Measurements from ENCODE around the gene FLT3LG.
A peak's percentile ranks its signal among the peaks of the same experiment; 100 is the strongest.

FLT3LG gene

DNA sequence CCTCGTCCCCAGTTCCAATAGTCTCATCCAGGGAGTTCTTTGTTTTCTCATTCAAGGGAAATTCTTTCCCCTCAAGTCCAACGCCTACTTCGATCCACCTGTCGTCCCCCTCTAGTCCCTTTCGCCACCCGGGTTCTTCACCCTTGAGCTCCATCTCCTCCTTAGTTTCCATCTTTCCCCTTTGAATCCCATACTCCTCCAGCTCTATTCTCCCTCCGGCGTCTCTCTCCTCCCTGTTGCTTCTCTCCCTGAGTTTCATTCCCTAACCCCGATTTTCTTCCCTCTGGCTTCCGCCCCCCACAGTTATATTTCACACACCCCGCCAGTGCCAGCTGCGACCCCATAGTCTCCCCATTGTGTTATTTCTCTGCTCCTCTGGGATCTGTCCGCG is 32.1 kb upstream of the FLT3LG start:
- no peak overlapping the region for H3K27ac ChIP-seq (ENCODE audit: low read length)

DNA sequence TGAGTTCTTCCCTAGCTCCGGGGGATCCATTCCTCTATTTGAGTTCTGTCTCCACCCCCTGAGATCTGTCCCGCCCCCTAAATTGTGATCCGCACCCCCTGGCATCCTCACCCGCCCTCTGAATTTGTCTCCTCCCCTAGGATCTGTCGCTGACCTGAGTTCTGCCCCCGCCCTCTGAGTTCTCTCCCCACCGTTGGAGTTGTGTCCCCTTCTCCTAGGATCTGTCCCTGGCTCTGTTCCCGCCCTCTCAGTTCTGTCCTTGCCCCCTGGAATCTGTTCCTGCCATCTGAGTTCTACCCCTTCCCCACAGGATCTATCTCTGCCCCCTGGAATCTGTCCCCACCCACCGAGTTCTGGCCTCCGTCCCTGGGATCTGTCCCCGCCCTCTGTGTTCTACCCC is 31.7 kb upstream of the FLT3LG start:
- H4K20me1 ChIP-seq (ENCODE audit: insufficient read depth, low read length): no peaks in the 10 kb centered on the region
- peak overlapping the region; percentile 82 for H3K4me3 ChIP-seq (ENCODE audit: low read length)
- H3K27me3 ChIP-seq (ENCODE audit: low read depth, low read length): peaks cover 43% of the 10 kb centered on the region
- H3K9me3 ChIP-seq (ENCODE audit: insufficient read depth, low read length): no peaks in the 10 kb centered on the region
- peaks cover 11% of the 10 kb centered on the region for H3K36me3 ChIP-seq (replicated peaks; ENCODE audit: low read depth, low read length)
- H3K79me2 ChIP-seq (ENCODE audit: low read length): no peaks in the 10 kb centered on the region
- no peak overlapping the region for H3K27ac ChIP-seq (ENCODE audit: low read length)
- peak overlapping the region; percentile 74 for H3K4me2 ChIP-seq (ENCODE audit: low read length)
- H3K4me1 ChIP-seq (ENCODE audit: low read length): peaks cover 4% of the 10 kb centered on the region; the same call in 1 of the 2 replicates
- H3K9ac ChIP-seq (ENCODE audit: low read length): peak overlapping the region; percentile 66; the same call in 1 of the 2 replicates
- TF ChIP-seq, protein P1, sequence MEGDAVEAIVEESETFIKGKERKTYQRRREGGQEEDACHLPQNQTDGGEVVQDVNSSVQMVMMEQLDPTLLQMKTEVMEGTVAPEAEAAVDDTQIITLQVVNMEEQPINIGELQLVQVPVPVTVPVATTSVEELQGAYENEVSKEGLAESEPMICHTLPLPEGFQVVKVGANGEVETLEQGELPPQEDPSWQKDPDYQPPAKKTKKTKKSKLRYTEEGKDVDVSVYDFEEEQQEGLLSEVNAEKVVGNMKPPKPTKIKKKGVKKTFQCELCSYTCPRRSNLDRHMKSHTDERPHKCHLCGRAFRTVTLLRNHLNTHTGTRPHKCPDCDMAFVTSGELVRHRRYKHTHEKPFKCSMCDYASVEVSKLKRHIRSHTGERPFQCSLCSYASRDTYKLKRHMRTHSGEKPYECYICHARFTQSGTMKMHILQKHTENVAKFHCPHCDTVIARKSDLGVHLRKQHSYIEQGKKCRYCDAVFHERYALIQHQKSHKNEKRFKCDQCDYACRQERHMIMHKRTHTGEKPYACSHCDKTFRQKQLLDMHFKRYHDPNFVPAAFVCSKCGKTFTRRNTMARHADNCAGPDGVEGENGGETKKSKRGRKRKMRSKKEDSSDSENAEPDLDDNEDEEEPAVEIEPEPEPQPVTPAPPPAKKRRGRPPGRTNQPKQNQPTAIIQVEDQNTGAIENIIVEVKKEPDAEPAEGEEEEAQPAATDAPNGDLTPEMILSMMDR (IDR thresholded peaks at IDR 0.05; ENCODE audit: low read depth, low read length): no peak
- no peak for TF ChIP-seq EZH2phosphoT487 (IDR thresholded peaks at IDR 0.05; ENCODE audit: low read depth)
- no peak overlapping the region for H2AFZ ChIP-seq (ENCODE audit: low read depth, low read length)

More for the DNA sequence above, 32.1 kb upstream of the FLT3LG start:
- H3K9ac ChIP-seq (ENCODE audit: low read length): no peak overlapping the region
- peaks cover 7% of the 10 kb centered on the region for H3K36me3 ChIP-seq (replicated peaks; ENCODE audit: low read depth, low read length)
- peaks cover 45% of the 10 kb centered on the region for H3K27me3 ChIP-seq (ENCODE audit: low read depth, low read length)
- peak overlapping the region; percentile 82 for H3K4me3 ChIP-seq (ENCODE audit: low read length)
- peaks cover 4% of the 10 kb centered on the region; the same call in 1 of the 2 replicates for H3K4me1 ChIP-seq (ENCODE audit: low read length)
- TF ChIP-seq EZH2phosphoT487 (IDR thresholded peaks at IDR 0.05; ENCODE audit: low read depth): no peak
- TF ChIP-seq, protein P1 (IDR thresholded peaks at IDR 0.05; ENCODE audit: low read depth, low read length): no peak
- no peaks in the 10 kb centered on the region for H3K79me2 ChIP-seq (ENCODE audit: low read length)
- no peak overlapping the region for H2AFZ ChIP-seq (ENCODE audit: low read depth, low read length)
- H3K9me3 ChIP-seq (ENCODE audit: insufficient read depth, low read length): no peaks in the 10 kb centered on the region
- H4K20me1 ChIP-seq (ENCODE audit: insufficient read depth, low read length): no peaks in the 10 kb centered on the region
- peak overlapping the region; percentile 74; the same call in 1 of the 2 replicates for H3K4me2 ChIP-seq (ENCODE audit: low read length)

DNA sequence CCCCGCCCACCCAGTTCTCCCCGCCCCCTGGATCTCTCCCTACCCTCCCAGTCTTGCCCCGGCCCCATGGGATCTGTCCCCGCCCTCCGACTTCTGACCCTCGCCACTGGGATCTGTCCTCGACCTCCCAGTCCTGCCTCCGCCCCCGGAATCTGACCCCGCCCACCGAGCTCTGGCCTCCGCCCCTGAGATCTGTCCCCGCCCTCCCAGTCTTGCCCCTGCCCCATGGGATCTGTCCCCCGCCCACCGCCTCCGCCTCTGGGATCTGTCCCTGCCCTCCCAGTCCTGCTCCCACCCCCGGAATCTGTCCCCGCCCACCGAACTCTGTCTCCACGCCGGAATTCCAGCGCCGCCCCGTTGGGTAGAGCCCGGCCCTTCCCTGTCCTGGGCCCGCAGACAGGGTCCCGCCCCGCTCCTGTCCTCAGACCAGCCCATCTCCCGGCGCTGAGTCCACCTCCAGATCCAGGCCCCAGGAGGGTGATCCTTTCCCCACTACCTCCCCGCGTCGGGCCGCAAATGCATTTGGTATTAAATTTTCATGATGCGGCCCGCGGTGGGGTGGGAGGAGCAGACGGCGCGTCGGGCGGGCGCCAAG is 31.1 kb upstream of the FLT3LG start:
- Histone ChIP-seq H3K27ac (ENCODE audit: low read length) (0 out of 2 replicates have a peak overlapping the region, but pooled peaks have one; percentile 7), H3K27me3 (ENCODE audit: low read depth, low read length) (peaks cover 38% of the 10 kb centered on the region), H3K9ac (ENCODE audit: low read length) (peak overlapping the region; percentile 66)

More for the DNA sequence above, 31.1 kb upstream of the FLT3LG start:
- no peaks in the 10 kb centered on the region for H3K9me3 ChIP-seq (ENCODE audit: insufficient read depth, low read length)
- H3K4me1 ChIP-seq (ENCODE audit: low read length): peaks cover 4% of the 10 kb centered on the region; the same call in 1 of the 2 replicates
- H2AFZ ChIP-seq (ENCODE audit: low read depth, low read length): peak overlapping the region; percentile 87
- H4K20me1 ChIP-seq (ENCODE audit: insufficient read depth, low read length): no peaks in the 10 kb centered on the region
- peak overlapping the region; percentile 82 for H3K4me3 ChIP-seq (ENCODE audit: low read length)
- H3K36me3 ChIP-seq (replicated peaks; ENCODE audit: low read depth, low read length): peaks cover 16% of the 10 kb centered on the region
- peak overlapping the region; percentile 74 for H3K4me2 ChIP-seq (ENCODE audit: low read length)
- no peaks in the 10 kb centered on the region for H3K79me2 ChIP-seq (ENCODE audit: low read length)
- TF ChIP-seq, protein P1 (IDR thresholded peaks at IDR 0.05; ENCODE audit: low read depth, low read length): no peak
- no peak for TF ChIP-seq EZH2phosphoT487 (IDR thresholded peaks at IDR 0.05; ENCODE audit: low read depth)

Measured in OCI-LY3 (cell line).